Measurements from ENCODE around the gene SEPTIN1.

DNA sequence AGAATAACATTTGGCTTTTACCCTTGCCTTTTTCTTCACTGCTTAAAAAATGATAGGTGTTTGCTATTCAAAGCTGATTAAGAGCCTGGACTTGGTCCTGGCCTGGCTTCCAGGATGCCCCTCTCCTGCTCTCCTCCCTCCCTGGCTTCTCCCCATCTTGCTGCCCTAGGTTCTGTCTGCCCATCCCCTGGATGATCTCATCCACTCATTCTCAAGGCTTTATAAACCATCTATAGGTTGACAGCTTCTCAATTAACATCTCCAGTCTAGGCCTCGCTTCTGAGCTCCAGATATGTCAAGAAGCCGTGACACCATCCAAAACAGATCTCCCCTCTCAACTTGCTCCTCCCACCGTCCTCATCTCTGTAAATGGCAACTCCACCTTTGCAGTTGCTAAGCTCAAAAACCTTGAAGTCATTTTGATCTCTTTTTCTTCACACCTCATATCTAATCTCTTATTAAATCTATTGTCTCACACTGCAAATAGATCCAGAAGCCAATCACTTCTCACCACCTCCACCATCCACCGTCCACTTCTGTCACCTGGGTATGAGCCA lies 33.8 kb upstream of the SEPTIN1 start:
- no peak for TF ChIP-seq YY1 (IDR thresholded peaks at IDR 0.05; ENCODE audit: insufficient read depth, insufficient read length)
- TF ChIP-seq SUZ12 (IDR thresholded peaks at IDR 0.05; ENCODE audit: extremely low read depth, insufficient read depth, insufficient read length), result no peak

All from NT2/D1 (cell line).